ENCODE data around the gene MUSTN1.

Gene MUSTN1

DNA sequence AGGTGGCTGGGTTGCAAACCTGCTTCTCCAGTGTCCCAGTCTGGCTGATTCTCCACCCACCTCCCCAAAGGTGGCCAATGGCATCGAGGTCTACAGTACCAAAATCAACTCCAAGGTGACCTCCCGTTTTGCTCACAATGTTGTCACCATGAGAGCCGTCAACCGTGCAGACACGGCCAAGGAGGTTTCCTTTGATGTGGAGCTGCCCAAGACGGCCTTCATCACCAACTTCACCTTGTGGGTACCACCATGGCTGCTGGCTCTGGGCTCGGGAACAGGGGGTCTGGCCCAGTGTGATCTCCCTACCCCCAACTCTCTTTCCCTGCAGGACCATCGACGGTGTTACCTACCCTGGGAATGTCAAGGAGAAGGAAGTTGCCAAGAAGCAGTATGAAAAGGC lies 38.4 kb downstream of the MUSTN1 start:
- no peak for TF ChIP-seq ZFX (IDR thresholded peaks at IDR 0.05)
- TF ChIP-seq, protein P1, sequence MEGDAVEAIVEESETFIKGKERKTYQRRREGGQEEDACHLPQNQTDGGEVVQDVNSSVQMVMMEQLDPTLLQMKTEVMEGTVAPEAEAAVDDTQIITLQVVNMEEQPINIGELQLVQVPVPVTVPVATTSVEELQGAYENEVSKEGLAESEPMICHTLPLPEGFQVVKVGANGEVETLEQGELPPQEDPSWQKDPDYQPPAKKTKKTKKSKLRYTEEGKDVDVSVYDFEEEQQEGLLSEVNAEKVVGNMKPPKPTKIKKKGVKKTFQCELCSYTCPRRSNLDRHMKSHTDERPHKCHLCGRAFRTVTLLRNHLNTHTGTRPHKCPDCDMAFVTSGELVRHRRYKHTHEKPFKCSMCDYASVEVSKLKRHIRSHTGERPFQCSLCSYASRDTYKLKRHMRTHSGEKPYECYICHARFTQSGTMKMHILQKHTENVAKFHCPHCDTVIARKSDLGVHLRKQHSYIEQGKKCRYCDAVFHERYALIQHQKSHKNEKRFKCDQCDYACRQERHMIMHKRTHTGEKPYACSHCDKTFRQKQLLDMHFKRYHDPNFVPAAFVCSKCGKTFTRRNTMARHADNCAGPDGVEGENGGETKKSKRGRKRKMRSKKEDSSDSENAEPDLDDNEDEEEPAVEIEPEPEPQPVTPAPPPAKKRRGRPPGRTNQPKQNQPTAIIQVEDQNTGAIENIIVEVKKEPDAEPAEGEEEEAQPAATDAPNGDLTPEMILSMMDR (conservative IDR thresholded peaks at IDR 0.05), result no peak
- no peak overlapping the region for H3K27ac ChIP-seq

DNA sequence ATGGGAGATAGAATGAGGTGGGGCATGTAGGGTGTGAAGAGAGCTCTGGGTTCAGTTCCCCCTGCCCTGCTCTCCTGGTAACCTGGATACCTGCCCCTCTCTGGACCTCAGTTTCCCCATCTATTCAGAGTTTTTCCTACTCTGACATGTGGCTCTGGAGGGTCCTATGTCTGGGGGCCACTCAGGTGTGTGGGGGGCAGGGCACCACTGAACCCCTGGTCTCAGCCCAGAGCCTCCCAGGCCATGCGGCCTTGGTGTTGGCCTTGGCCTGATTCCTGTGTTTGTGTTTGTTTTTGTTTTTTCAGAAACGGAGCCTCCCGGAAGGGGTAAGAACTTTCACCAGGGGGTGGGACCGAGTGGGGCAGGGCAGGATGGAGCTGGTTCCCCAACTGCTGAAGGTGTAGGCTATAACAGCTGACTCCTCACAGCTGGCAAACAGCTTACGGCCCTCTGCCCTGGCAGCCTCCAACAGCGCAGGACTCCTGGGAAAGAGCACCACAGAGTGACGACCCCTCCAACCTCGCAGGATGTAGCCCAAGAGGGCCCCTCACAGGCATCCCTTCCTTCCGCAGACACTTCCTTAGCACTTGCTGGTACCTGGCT lies 39.4 kb downstream of the MUSTN1 start:
- TF ChIP-seq ZFX (IDR thresholded peaks at IDR 0.05), result no peak
- TF ChIP-seq, protein P1 (conservative IDR thresholded peaks at IDR 0.05), result no peak
- no peak overlapping the region for H3K27ac ChIP-seq

- no peak within 1 kb of the TSS for H3K27ac ChIP-seq
- TF ChIP-seq ZFX (IDR thresholded peaks at IDR 0.05), result no peak
- TF ChIP-seq, protein P1 (conservative IDR thresholded peaks at IDR 0.05), result no peak
These were observed 40.2 kb downstream of the MUSTN1 start, which contains the start of gene ITIH3 for GRCh38 chr3:52794612-52795099. ITIH3 (plus strand) TSS chr3:52794796; CDS start chr3:52794804, 8 bp downstream.

GRCh38 chr3:52793702-52794611 lies 40.9 kb downstream of the MUSTN1 start:
- no peak overlapping the region for H3K27ac ChIP-seq
- TF ChIP-seq, protein P1 (conservative IDR thresholded peaks at IDR 0.05), result no peak
- no peak for TF ChIP-seq ZFX (IDR thresholded peaks at IDR 0.05)

DNA sequence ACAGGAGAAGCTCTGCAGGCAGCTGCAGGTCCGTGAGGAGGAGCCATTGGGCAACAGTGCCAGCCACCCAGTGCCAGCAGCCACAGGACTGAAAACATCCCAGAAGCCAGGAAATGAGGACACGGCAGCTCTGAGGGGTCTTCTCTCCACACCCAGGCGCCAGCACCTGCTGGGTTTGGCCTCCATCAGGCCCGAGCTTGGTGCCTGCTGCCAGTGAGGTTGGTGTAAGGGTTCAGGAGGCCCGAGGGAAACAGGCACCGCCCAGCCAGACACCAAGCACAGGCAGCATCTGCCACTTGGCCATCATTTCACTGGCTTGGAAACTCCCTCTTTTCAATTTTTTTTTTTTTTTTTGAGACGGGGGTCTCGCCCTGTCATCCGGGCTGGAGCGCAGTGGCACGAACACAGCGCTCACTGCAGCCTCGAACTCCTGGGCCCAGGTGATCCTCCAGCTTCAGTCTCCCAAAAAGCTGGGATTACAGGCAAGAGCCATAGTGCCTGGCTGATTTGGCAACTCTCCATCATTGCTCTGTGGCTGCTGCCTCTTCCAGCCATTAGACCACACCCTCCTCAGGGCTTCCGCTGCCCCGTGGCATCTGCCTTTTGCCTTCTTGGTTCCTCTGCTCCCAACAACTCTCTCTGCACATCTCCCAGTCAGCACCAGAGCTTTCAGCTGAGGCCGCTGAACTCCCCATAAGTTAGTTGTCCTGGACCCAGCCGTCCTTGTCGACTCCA lies 41.7 kb downstream of the MUSTN1 start:
- TF ChIP-seq ZFX (IDR thresholded peaks at IDR 0.05), result no peak
- TF ChIP-seq, protein P1 (conservative IDR thresholded peaks at IDR 0.05), result no peak
- H3K27ac ChIP-seq, result no peak overlapping the region

DNA sequence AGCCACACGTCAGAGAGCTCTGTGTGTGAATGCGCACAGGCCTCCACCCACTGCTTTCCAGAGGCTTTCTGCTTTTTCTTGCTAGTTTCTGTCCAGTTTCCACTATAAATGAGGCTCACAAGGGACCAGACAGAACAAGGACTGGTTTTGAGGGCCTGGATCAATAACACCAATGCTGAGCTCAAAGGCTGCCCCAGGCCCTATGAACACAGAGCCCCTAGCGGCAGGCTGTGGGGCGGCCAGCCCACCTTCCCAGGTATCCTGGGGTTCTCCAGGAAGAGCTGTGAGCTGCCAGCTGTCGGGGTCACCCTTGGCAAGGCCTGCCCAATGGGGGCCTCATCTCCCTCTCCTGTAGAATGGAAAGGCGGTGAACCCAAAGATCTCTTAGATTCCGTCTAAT lies 42.4 kb downstream of the MUSTN1 start:
- TF ChIP-seq, protein P1 (conservative IDR thresholded peaks at IDR 0.05), result no peak
- H3K27ac ChIP-seq, result no peak overlapping the region
